Parathyroid adenoma (tissue), 2 donors: ENCODE data around the gene PRIMPOL.
"Not testable (repeated sequence)": the region's sequence is repeated elsewhere in the genome, so short reads cannot be mapped to it uniquely, and the experiment has no call there.

ENCODE experiments used
- H2AFZ ChIP-seq: fragments of 300-600 bp; sonication (generic); one replicate; pipeline ENCODE4 v1.7.0; 2017; ENCODE audit warnings: antibody characterized with exemption, mild to moderate bottlenecking
- H3K27ac ChIP-seq: fragments of 300-600 bp; sonication (generic); one replicate; pipeline ENCODE4 v1.7.0; 2017
- H3K27me3 ChIP-seq: fragments of 300-600 bp; sonication (generic); one replicate; pipeline ENCODE4 v1.7.0; 2017; ENCODE audit warnings: low read length; ENCODE audit not compliant: control insufficient read depth, insufficient read depth
- H3K36me3 ChIP-seq: fragments of 300-600 bp; sonication (generic); one replicate; pipeline ENCODE4 v1.7.0; 2017; ENCODE audit warnings: low read length; ENCODE audit not compliant: control insufficient read depth, insufficient read depth
- H3K4me1 ChIP-seq: fragments of 300-600 bp; sonication (generic); one replicate; pipeline ENCODE4 v1.7.0; 2017; ENCODE audit warnings: control low read depth
- H3K4me2 ChIP-seq: fragments of 300-600 bp; sonication (generic); one replicate; pipeline ENCODE4 v1.7.0; 2017; ENCODE audit warnings: low read length
- H3K4me3 ChIP-seq: fragments of 300-600 bp; sonication (generic); one replicate; pipeline ENCODE4 v1.7.0; 2017; ENCODE audit warnings: low read depth, low read length
- H3K79me2 ChIP-seq: fragments of 300-600 bp; sonication (generic); one replicate; pipeline ENCODE4 v1.7.0; 2017; ENCODE audit warnings: control low read depth
- H3K9ac ChIP-seq: fragments of 300-600 bp; sonication (generic); one replicate; pipeline ENCODE4 v1.7.0; 2017; ENCODE audit warnings: mild to moderate bottlenecking
- H3K9me3 ChIP-seq: fragments of 300-600 bp; sonication (generic); one replicate; pipeline ENCODE4 v1.7.0; 2017; ENCODE audit warnings: low read length; ENCODE audit not compliant: control insufficient read depth
- TF ChIP-seq, protein P1 (sequence below): fragments of 300-600 bp; sonication (generic); IDR thresholded peaks from one replicate; pipeline ENCODE4 v1.7.0; 2017; ENCODE audit warnings: antibody characterized with exemption, mild to moderate bottlenecking
- donor health status: primary hyperparathyroidism.

PRIMPOL gene

GRCh38 chr4:184729946-184730345, 80.4 kb downstream of the PRIMPOL start:
- H3K36me3 ChIP-seq: no peaks in the 10 kb centered on the region
- no peak overlapping the region for H3K27ac ChIP-seq
- H2AFZ ChIP-seq: no peak overlapping the region
- TF ChIP-seq, protein P1, sequence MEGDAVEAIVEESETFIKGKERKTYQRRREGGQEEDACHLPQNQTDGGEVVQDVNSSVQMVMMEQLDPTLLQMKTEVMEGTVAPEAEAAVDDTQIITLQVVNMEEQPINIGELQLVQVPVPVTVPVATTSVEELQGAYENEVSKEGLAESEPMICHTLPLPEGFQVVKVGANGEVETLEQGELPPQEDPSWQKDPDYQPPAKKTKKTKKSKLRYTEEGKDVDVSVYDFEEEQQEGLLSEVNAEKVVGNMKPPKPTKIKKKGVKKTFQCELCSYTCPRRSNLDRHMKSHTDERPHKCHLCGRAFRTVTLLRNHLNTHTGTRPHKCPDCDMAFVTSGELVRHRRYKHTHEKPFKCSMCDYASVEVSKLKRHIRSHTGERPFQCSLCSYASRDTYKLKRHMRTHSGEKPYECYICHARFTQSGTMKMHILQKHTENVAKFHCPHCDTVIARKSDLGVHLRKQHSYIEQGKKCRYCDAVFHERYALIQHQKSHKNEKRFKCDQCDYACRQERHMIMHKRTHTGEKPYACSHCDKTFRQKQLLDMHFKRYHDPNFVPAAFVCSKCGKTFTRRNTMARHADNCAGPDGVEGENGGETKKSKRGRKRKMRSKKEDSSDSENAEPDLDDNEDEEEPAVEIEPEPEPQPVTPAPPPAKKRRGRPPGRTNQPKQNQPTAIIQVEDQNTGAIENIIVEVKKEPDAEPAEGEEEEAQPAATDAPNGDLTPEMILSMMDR: no peak
- H3K9ac ChIP-seq: no peak overlapping the region
- H3K4me3 ChIP-seq: no peak overlapping the region
- H3K4me2 ChIP-seq: no peak overlapping the region
- H3K9me3 ChIP-seq: no peaks in the 10 kb centered on the region
- no peaks in the 10 kb centered on the region for H3K79me2 ChIP-seq
- no peaks in the 10 kb centered on the region for H3K27me3 ChIP-seq
- no peaks in the 10 kb centered on the region for H3K4me1 ChIP-seq

GRCh38 chr4:184731056-184731455, 81.5 kb downstream of the PRIMPOL start:
- Histone ChIP-seq H3K27me3 (no peaks in the 10 kb centered on the region), H3K79me2 (no peaks in the 10 kb centered on the region), H3K4me3 (no peak overlapping the region), H3K36me3 (no peaks in the 10 kb centered on the region), H3K27ac (no peak overlapping the region), H3K9me3 (no peaks in the 10 kb centered on the region), H3K4me1 (no peaks in the 10 kb centered on the region), H3K9ac (no peak overlapping the region), H2AFZ (no peak overlapping the region), H3K4me2 (no peak overlapping the region)
- TF ChIP-seq, protein P1: no peak

- H3K36me3 ChIP-seq: no peaks in the 10 kb centered on the region
- H3K4me1 ChIP-seq: no peaks in the 10 kb centered on the region
- H2AFZ ChIP-seq: no peak overlapping the region
- H3K27ac ChIP-seq: no peak overlapping the region
- no peak overlapping the region for H3K9ac ChIP-seq
- H3K79me2 ChIP-seq: no peaks in the 10 kb centered on the region
- H3K4me3 ChIP-seq: no peak overlapping the region
- H3K27me3 ChIP-seq: no peaks in the 10 kb centered on the region
- H3K4me2 ChIP-seq: no peak overlapping the region
- TF ChIP-seq, protein P1: no peak
- H3K9me3 ChIP-seq: no peaks in the 10 kb centered on the region
Observed at GRCh38 chr4:184732126-184732525, 82.6 kb downstream of the PRIMPOL start.

DNA sequence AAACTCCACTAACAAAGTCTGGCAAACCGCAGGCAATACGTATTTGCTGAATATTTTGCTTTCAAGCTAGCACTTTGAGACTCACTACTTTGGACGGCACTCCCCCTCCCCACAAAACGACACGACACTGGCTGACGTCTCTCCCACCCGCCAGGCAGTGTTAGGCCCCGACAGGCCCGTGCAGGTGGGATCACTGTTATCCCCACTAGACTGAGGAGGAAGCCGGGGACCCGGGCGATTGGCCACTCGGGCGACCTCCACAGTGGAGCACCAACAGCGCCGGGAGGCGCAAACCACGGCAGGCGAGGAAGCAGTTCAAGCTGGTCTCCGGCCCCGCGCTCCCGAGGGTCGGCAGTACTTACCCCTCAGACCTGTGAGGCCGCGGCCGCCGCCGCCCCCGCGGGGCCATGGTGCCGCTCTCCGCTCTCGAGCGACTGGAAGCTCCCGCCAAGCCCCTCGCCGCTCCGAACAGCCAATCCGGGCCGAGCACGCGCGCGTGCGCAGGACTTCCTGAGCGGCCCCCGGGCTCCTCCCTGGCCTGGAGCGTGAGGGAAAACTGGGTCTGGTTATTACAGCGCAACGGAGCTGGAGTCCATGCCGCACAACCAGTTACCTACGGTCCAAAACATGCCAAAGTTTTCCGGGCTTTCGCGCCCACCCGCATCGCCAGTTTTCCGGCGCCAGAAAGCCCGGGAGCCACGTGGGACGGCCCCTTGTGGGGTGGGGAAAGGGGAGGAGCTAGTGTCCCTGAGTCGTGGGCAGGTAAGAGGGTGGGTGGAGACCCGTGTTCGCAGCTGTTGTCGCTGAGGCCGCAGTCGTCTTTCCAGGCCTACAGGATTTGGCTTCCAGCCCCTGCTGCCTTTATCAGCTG, 84.4 kb downstream of the PRIMPOL start, which contains the start of gene CENPU:
TSS of gene CENPU (minus strand) at position 443 of the 871 bp plus-strand sequence. CDS start at position 409, 34 bp downstream.
- Histone ChIP-seq H3K9ac (no peak within 1 kb of the TSS), H3K36me3 (no peaks in the 10 kb centered on the region), H3K27me3 (no peaks in the 10 kb centered on the region), H3K79me2 (no peaks in the 10 kb centered on the region), H2AFZ (peak within 1 kb of the TSS; percentile 94), H3K4me1 (no peaks in the 10 kb centered on the region), H3K9me3 (no peaks in the 10 kb centered on the region), H3K4me3 (peak within 1 kb of the TSS; percentile 84), H3K27ac (peak within 1 kb of the TSS; percentile 33), H3K4me2 (peak within 1 kb of the TSS; percentile 99)
- TF ChIP-seq, protein P1: no peak

- Histone ChIP-seq H3K27ac (peak overlapping the region; percentile 33), H3K9ac (no peak overlapping the region)
Observed at GRCh38 chr4:184734758-184735157, 85.2 kb downstream of the PRIMPOL start.

DNA sequence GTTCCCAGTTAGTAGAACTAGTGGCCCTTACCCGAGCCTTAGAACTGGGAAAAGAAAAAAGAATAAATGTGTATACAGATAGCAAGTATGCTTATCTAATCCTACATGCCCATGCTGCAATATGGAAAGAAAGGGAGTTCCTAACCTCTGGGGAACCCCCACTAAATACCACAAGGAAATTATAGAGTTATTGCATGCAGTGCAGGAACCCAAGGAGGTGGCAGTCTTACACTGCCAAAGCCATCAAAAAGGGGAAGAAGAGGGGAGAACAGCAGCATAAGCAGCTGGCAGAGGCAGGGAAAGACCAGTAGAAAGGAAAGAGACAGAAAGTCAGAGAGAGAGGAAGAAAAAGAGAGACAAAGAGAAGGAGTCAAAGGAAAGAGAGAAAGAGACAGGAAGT, 90.0 kb downstream of the PRIMPOL start:
- H3K27me3 ChIP-seq, H3K9ac ChIP-seq, H3K4me2 ChIP-seq, H3K4me1 ChIP-seq, H3K27ac ChIP-seq, H3K9me3 ChIP-seq, H2AFZ ChIP-seq, H3K36me3 ChIP-seq, H3K79me2 ChIP-seq, H3K4me3 ChIP-seq: not testable (repeated sequence)

More at GRCh38 chr4:184734758-184735157, 85.2 kb downstream of the PRIMPOL start:
- peak overlapping the region; percentile 94 for H2AFZ ChIP-seq
- no peaks in the 10 kb centered on the region for H3K9me3 ChIP-seq
- peak overlapping the region; percentile 84 for H3K4me3 ChIP-seq
- no peaks in the 10 kb centered on the region for H3K36me3 ChIP-seq
- TF ChIP-seq, protein P1: no peak
- no peaks in the 10 kb centered on the region for H3K4me1 ChIP-seq
- H3K27me3 ChIP-seq: no peaks in the 10 kb centered on the region
- H3K79me2 ChIP-seq: no peaks in the 10 kb centered on the region
- H3K4me2 ChIP-seq: peak overlapping the region; percentile 99
